Prostate gland (tissue), 2 donors: Measurements from ENCODE around the gene NOVA2. TPM values are rescaled to one million over a fixed set of nuclear protein-coding genes. Genes with fewer than 3 reads are reported as not detected.

Experiments used
- DNase-seq: peaks from one replicate; pipeline ENCODE4 v3.0.0-alpha.2; 2019; ENCODE audit warnings: low spot score
- H3K27ac ChIP-seq, 2 donors: fragments of 200-600 bp; sonication (generic); 2 replicates each; pipeline ENCODE4 v1.5.1; 2017 to 2019
- H3K27me3 ChIP-seq: fragments of 200-600 bp; sonication (generic); replicated peaks from 2 replicates; pipeline ENCODE4 v1.5.1; 2019; ENCODE audit not compliant: insufficient read depth
- H3K36me3 ChIP-seq, 2 donors: fragments of 200-600 bp; sonication (generic); 1 replicate in 1 of 2; 2 replicates in 1 of 2; pipeline versions ENCODE4 v1.5.1 to v1.8.1; 2017 to 2019
- H3K4me1 ChIP-seq: fragments of 200-600 bp; sonication (generic); replicated peaks from 2 replicates; pipeline ENCODE4 v1.5.1; 2019
- H3K4me3 ChIP-seq, 2 donors: fragments of 200-600 bp; sonication (generic); 2 replicates each; pipeline ENCODE4 v1.5.1; 2017 to 2019
- H3K9me3 ChIP-seq: fragments of 200-600 bp; sonication (generic); 2 replicates; pipeline ENCODE4 v1.5.1; 2017
- POLR2A ChIP-seq: fragments of 450-650 bp; IDR thresholded peaks from one replicate; pipeline ENCODE4 v1.6.1; 2016; ENCODE audit warnings: antibody characterized with exemption, mild to moderate bottlenecking
- POLR2AphosphoS5 ChIP-seq: sonication (generic); formaldehyde crosslinking; IDR thresholded peaks from one replicate; pipeline ENCODE4 v1.6.1; 2017; ENCODE audit warnings: antibody characterized with exemption
- WGBS: methylation state at CpG from one replicate; pipeline ENCODE4 v1.1.5; 2018; 5-methylcytosine and 5-hydroxymethylcytosine counted together
- intact Hi-C: fragments of 100-400 bp; cut with DNase I; formaldehyde crosslinking; loops from one replicate; pipeline ENCODE4 v1.14.2; 2022
- total RNA-seq, 2 donors: library from RNA; depleted of rRNA; stranded (reverse); fragments of >200 nt; gene quantifications; one replicate each; pipeline ENCODE4 v1.1.0, GENCODE V29; 2016
- TF ChIP-seq, protein P1 (sequence below), 4 experiments: fragments of 200-600 bp in 2 of 4; fragments of 450-650 bp in 2 of 4; sonication (generic) in 2 of 4; IDR thresholded peaks; 1 replicate in 3 of 4; 2 replicates in 1 of 4; pipeline ENCODE4 v1.5.1; 2016 to 2019; ENCODE audit warnings: antibody characterized with exemption in 4 of 4, mild to moderate bottlenecking in 2 of 4, moderate library complexity in 2 of 4

The NOVA2 gene
- total RNA-seq, 2 donors from 2014 or later: 0.87 to 3.1 TPM

DNA sequence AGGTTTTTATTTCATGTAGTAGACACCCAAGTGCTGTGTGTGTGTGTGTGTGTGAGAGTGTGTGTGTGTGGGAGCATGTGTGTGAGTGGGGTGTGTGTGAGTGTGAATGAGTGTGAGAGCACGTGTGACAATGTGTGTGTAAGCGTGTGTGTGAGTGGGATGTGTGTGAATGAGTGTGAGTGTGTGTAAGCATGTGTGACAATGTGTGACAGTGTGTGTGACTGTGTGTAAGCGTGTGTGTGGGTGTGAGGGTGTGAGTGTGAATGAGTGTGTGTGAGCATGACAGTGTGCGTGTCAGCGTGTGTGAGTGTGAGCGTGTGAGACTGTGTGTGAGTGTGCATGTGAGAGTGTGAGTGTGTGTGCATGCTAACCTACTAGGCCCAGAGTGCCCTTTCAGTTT lies 15.3 kb downstream of the NOVA2 start:
- Histone ChIP-seq H3K27ac (no peak overlapping the region), H3K4me3 (no peak overlapping the region), H3K27me3 (peaks cover 2% of the 10 kb centered on the region), H3K4me1 (no peaks in the 10 kb centered on the region), H3K36me3 (no peaks in the 10 kb centered on the region), H3K9me3 (no peaks in the 10 kb centered on the region)
- TF ChIP-seq, protein P1, sequence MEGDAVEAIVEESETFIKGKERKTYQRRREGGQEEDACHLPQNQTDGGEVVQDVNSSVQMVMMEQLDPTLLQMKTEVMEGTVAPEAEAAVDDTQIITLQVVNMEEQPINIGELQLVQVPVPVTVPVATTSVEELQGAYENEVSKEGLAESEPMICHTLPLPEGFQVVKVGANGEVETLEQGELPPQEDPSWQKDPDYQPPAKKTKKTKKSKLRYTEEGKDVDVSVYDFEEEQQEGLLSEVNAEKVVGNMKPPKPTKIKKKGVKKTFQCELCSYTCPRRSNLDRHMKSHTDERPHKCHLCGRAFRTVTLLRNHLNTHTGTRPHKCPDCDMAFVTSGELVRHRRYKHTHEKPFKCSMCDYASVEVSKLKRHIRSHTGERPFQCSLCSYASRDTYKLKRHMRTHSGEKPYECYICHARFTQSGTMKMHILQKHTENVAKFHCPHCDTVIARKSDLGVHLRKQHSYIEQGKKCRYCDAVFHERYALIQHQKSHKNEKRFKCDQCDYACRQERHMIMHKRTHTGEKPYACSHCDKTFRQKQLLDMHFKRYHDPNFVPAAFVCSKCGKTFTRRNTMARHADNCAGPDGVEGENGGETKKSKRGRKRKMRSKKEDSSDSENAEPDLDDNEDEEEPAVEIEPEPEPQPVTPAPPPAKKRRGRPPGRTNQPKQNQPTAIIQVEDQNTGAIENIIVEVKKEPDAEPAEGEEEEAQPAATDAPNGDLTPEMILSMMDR (IDR thresholded peaks at IDR 0.05): no peak
- TF ChIP-seq POLR2AphosphoS5: no peak
- no peak for TF ChIP-seq POLR2A
- WGBS: 89% methylated on average over 6 of the region's 6 CpGs
- intact Hi-C loops: no loop called here
- no peak for DNase-seq

DNA sequence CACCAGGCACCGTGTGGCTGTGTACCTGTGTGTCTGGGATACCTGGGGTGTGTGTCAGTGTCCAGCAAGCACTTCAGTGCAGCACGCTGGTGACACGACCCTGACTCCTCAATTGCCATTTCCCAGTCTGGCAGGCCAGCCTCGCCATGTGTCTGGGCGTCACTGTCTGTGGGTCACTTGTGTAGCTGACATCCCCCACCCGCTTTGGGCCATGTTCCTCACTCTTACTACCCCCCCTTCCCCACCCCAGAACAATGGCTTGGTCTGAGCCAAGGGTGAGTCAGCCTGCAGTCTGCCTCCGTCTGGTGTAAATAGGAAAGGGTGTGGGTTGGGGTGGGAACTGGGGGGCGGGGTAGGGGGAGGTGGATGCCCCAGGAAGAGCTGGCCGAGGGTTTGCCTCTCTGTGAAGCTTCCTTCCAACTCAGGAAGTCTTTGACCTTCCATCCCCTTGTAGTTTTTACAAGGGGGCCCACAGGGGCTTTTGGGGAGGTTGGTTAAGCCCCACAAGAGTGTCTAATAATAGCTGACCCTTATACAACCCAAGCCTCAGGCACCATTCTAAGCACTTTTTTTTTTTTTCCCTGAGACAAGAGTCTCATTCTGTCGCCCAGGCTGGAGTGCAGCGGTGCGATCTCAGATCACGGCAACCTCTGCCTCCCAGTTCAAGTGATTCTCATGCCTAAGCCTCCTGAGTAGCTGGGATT lies 17.6 kb downstream of the NOVA2 start:
- no peak overlapping the region for H3K4me3 ChIP-seq
- H3K4me1 ChIP-seq: no peaks in the 10 kb centered on the region
- TF ChIP-seq POLR2A: no peak
- TF ChIP-seq POLR2AphosphoS5: no peak
- TF ChIP-seq, protein P1 (IDR thresholded peaks at IDR 0.05): no peak
- peaks cover 2% of the 10 kb centered on the region for H3K27me3 ChIP-seq
- intact Hi-C loops: no loop called here
- no peak for DNase-seq
- H3K9me3 ChIP-seq: no peaks in the 10 kb centered on the region
- H3K36me3 ChIP-seq: no peaks in the 10 kb centered on the region
- no peak overlapping the region for H3K27ac ChIP-seq
- 31% methylated on average over 13 of the region's 13 CpGs for WGBS

DNA sequence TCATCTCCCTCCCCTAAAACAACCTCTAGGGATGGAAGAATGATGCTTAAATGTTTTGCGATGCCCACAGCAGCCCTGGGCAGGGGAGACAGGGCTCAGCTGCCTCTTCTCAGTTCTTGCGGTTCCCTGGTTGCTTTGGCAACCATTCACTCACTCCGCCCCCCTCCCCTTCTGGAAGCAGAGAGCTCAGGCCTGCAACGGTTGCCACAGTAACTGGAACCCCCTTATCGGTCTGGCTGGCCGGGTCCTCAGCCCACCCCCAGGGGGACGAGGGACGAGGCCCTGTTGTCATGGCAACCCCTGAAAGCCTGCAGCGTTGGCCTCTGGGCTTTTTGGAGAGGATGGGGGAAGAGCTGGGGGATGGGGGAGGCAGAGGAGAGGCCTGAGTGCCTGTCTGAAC lies 19.5 kb downstream of the NOVA2 start:
- TF ChIP-seq, protein P1 (IDR thresholded peaks at IDR 0.05): no peak
- TF ChIP-seq POLR2AphosphoS5: no peak
- no peak for TF ChIP-seq POLR2A
- no peaks in the 10 kb centered on the region for H3K4me1 ChIP-seq
- WGBS: 16% methylated on average over 8 of the region's 9 CpGs
- H3K9me3 ChIP-seq: no peaks in the 10 kb centered on the region
- H3K36me3 ChIP-seq: no peaks in the 10 kb centered on the region
- H3K4me3 ChIP-seq: no peak overlapping the region
- intact Hi-C loops: no loop called here
- no peak for DNase-seq
- H3K27me3 ChIP-seq: no peaks in the 10 kb centered on the region
- no peak overlapping the region for H3K27ac ChIP-seq

- intact Hi-C loops: no loop called here
- no peaks in the 10 kb centered on the region for H3K27me3 ChIP-seq
- 93% methylated on average over 8 of the region's 8 CpGs for WGBS
Observed at GRCh38 chr19:45953676-45954075, 20.0 kb downstream of the NOVA2 start.

More at GRCh38 chr19:45953676-45954075, 20.0 kb downstream of the NOVA2 start:
- Histone ChIP-seq H3K9me3 (no peaks in the 10 kb centered on the region), H3K4me1 (no peaks in the 10 kb centered on the region), H3K36me3 (no peaks in the 10 kb centered on the region), H3K27ac (no peak overlapping the region), H3K4me3 (no peak overlapping the region)
- DNase-seq: no peak
- no peak for TF ChIP-seq POLR2AphosphoS5
- TF ChIP-seq POLR2A: no peak
- TF ChIP-seq, protein P1 (IDR thresholded peaks at IDR 0.05): no peak
